Measurements from ENCODE around the gene UFM1. TPM values are rescaled to one million over a fixed set of nuclear protein-coding genes. Genes with fewer than 3 reads are reported as not detected.

Gene UFM1
- total RNA-seq, 1 experiment from 2014 or later: 33.9 TPM

- DNase-seq (ENCODE audit: low read depth, low spot score) (no peak), ATAC-seq (no peak)
- ChIA-PET CTCF (no interaction called here), POLR2A (no interaction called here), RAD21 (ENCODE audit: low non-redundant PET in 1 of 2, low total read pairs in 2 of 2, uncharacterized antibody in 2 of 2, unreplicated experiment in 2 of 2) (no interaction called here)
- BruUV-seq (replicated peaks): no TSS peak
- Histone ChIP-seq H3K9ac (ENCODE audit: low read length) (no peak overlapping the region), H3K79me2 (ENCODE audit: insufficient read depth, low read length) (no peaks in the 10 kb centered on the region), H4K20me1 (ENCODE audit: insufficient read depth) (no peaks in the 10 kb centered on the region), H3K36me3 (ENCODE audit: control insufficient read depth in 1 of 2, insufficient read depth in 2 of 2, low read length in 2 of 2) (no peaks in the 10 kb centered on the region), H3K9me2 (ENCODE audit: insufficient read depth) (no peaks in the 10 kb centered on the region), H3K4me1 (ENCODE audit: control insufficient read depth in 1 of 2, insufficient read depth in 2 of 2, low read length in 2 of 2) (no peaks in the 10 kb centered on the region), H2AFZ (ENCODE audit: low read depth, low read length, poor library complexity, severe bottlenecking) (no peak overlapping the region), H3K27ac (ENCODE audit: low read depth, low read length) (no peak overlapping the region), H3K27me3 (ENCODE audit: insufficient read depth, low read length) (peaks cover 3% of the 10 kb centered on the region; the same call in 1 of the 2 replicates), H3K9me3 (ENCODE audit: control insufficient read depth in 1 of 2, insufficient read depth in 1 of 2, low read depth in 1 of 2, low read length in 2 of 2) (no peaks in the 10 kb centered on the region), H3K4me3 (replicated peaks in 1 of 2; ENCODE audit: low read depth in 1 of 2, low read length in 2 of 2) (no peak overlapping the region), H3K4me2 (ENCODE audit: low read length) (no peak overlapping the region)
- TF ChIP-seq SIN3A (IDR thresholded peaks at IDR 0.05; ENCODE audit: low read depth) (no peak), ATF3 (IDR thresholded peaks at IDR 0.05) (no peak), EZH2phosphoT487 (IDR thresholded peaks at IDR 0.05; ENCODE audit: borderline replicate concordance) (no peak), JUND (IDR thresholded peaks at IDR 0.05) (no peak), ZNF274 (IDR thresholded peaks at IDR 0.05; ENCODE audit: low read depth, low read length) (no peak), REST (IDR thresholded peaks at IDR 0.05; ENCODE audit: low read depth) (no peak), ZFX (IDR thresholded peaks at IDR 0.05) (no peak)
- intact Hi-C loops (cut with micrococcal nuclease): no loop called here
Measured at GRCh38 chr13:38381890-38382289, 32.2 kb downstream of the UFM1 start.

- peaks cover 3% of the 10 kb centered on the region; the same call in 1 of the 2 replicates for H3K27me3 ChIP-seq (ENCODE audit: insufficient read depth, low read length)
- no peak overlapping the region for H3K9ac ChIP-seq (ENCODE audit: low read length)
- CTCF ChIA-PET: no interaction called here
- H3K9me2 ChIP-seq (ENCODE audit: insufficient read depth): no peaks in the 10 kb centered on the region
- no peaks in the 10 kb centered on the region for H4K20me1 ChIP-seq (ENCODE audit: insufficient read depth)
- H3K27ac ChIP-seq (ENCODE audit: low read depth, low read length): no peak overlapping the region
- H3K36me3 ChIP-seq (ENCODE audit: control insufficient read depth in 1 of 2, insufficient read depth in 2 of 2, low read length in 2 of 2): no peaks in the 10 kb centered on the region
- intact Hi-C loops (cut with micrococcal nuclease): no loop called here
- TF ChIP-seq EZH2phosphoT487 (IDR thresholded peaks at IDR 0.05; ENCODE audit: borderline replicate concordance) (no peak), SRF (IDR thresholded peaks at IDR 0.05; ENCODE audit: low read depth) (no peak), FOSL1 (IDR thresholded peaks at IDR 0.05; ENCODE audit: low read depth) (no peak), TCF7L2 (IDR thresholded peaks at IDR 0.05; ENCODE audit: borderline replicate concordance, extremely low read depth, insufficient read depth, insufficient read length) (no peak), MAX (IDR thresholded peaks at IDR 0.05) (no peak), CTCF (IDR thresholded peaks at IDR 0.05 in 2 of 3, conservative IDR thresholded peaks at IDR 0.05 in 1 of 3; ENCODE audit: borderline replicate concordance in 1 of 3, insufficient read depth in 1 of 3, low read depth in 2 of 3, low read length in 2 of 3) (no peak), CBX3 (IDR thresholded peaks at IDR 0.05; ENCODE audit: low read depth) (no peak)
- no peaks in the 10 kb centered on the region for H3K4me1 ChIP-seq (ENCODE audit: control insufficient read depth in 1 of 2, insufficient read depth in 2 of 2, low read length in 2 of 2)
- POLR2A ChIA-PET: no interaction called here
- ATAC-seq: no peak
- no peak for DNase-seq (ENCODE audit: low read depth, low spot score)
- no peaks in the 10 kb centered on the region for H3K9me3 ChIP-seq (ENCODE audit: control insufficient read depth in 1 of 2, insufficient read depth in 1 of 2, low read depth in 1 of 2, low read length in 2 of 2)
- H3K79me2 ChIP-seq (ENCODE audit: insufficient read depth, low read length): no peaks in the 10 kb centered on the region
- RAD21 ChIA-PET (ENCODE audit: low non-redundant PET in 1 of 2, low total read pairs in 2 of 2, uncharacterized antibody in 2 of 2, unreplicated experiment in 2 of 2): no interaction called here
- H3K4me2 ChIP-seq (ENCODE audit: low read length): no peak overlapping the region
- no peak overlapping the region for H3K4me3 ChIP-seq (replicated peaks in 1 of 2; ENCODE audit: low read depth in 1 of 2, low read length in 2 of 2)
- H2AFZ ChIP-seq (ENCODE audit: low read depth, low read length, poor library complexity, severe bottlenecking): no peak overlapping the region
- no TSS peak for BruUV-seq (replicated peaks)
Measured at GRCh38 chr13:38382946-38383345, 33.3 kb downstream of the UFM1 start.

Data from HCT116 (cell line).